Stimulated activated CD4-positive, alpha-beta T cell treated with anti-CD3 and anti-CD28 coated beads, Interleukin-1b, Interleukin-23, amount 100 ng/mL, for 4 hours (primary cell): ENCODE results near the gene CCDC192.

Experiments
- DNase-seq, 2 donors: peaks; one replicate each; pipeline ENCODE4 v3.0.0-alpha.2; 2020; ENCODE audit warnings: low read depth in 2 of 2

The CCDC192 gene

DNA sequence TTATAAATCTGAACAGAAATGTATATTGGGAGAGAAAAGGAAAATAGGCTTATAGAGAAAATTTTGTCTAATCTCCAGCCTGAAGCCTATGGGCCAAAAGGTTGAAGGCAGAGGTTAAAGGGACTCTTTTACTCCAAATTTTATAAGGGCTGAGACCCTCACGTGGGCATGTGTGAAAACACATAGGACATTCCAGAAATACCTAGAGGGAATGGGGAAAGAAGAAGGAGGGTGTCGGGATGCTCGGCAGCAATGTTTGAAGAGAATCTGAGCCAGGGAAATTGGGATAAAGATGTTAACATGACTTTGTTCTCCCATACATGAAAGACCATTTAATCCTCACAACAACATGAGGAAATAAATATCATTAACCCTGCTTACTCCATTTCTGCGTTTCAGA lies 278.3 kb downstream of the CCDC192 start:
- no peak for DNase-seq

DNA sequence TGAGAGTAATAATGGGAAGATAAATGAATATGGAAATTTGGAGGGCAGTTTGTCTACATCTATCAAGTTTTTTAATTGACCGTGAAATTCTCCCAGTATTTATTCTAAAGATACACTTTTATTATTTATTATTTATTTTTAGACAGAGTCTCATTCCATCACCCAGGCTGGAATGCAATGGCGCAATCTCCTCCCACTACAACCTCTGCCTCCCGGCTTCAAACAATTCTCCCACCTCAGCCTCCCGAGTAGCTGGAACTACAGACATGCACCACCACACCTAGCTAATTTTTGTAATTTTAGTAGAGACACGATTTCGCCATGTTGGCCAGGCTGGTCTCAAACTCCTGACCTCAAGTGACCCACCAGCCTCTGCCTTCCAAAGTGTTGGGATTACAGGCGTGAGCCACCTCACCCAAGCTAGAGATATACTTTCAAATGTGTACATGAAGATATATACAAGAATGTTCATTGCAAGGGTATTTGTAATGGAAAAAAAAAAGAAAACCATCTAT lies 282.7 kb downstream of the CCDC192 start:
- DNase-seq: no peak

DNA sequence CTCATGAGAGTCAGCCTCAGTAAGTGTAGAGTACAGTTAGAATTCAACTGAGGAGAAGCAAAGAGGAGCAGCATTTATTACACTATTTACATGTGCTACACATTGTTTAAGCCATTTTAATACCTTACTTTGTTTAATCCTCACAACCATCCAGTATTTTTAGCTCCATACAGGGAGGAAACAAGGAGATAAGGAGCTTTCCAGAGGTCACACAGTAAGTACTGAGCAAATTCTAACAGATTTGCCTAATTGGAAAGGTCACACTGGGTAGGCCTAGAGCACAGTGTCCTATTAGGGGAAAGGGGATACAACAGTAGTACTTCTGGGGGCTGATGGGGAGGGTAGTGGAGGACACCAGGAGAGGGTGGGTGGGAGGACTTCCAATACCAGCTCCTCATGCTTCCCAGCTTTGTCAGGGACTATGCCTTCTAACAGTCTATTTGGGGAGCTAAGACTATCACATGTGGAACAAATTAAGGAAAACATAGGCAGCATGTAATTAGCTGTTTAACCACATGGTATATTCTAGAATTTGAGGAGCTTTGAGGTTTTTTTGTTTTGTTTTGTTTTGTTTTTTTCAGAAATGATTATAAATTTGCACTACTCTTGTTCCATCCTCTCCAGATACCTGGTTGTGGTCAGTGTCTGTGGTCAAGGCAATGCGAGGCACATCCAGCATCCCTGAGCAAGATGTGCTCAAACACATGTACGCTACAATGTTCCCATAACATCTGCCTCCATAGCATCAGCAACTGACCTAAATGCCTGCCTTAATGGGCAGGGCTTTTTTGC lies 284.4 kb downstream of the CCDC192 start:
- no peak for DNase-seq

DNA sequence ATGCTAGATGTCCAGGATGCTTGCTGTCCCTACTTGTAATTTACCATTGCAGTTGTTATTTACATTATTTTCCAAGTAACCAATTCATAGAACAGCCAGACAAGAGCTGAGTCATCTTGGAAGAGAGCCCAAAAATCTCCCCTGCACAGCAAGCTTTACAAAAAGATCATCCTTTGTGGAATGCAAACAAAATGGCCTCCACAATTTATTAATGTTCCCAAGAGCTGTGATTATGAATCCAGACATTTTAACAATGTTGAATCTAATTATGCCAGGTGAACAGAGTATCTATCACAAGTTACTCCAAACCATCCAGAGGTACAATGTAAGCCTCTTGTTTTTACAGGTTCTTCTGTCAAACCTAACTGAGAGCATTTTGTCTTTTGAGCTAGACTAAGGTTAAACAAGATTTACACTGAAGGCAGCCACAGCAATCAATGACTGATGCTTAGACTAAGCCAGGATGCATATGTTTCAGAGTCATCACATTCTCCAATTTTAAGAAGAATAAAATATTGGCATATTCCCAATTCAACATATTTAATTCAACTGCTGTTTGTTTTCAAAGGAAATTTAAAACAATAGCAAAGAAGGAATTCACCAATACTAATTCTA lies 285.1 kb downstream of the CCDC192 start:
- no peak for DNase-seq
